Activated CD4-positive, alpha-beta T cell treated with anti-CD3 and anti-CD28 coated beads, Interleukin-2, amount 50 U/mL, for 16 hours (primary cell): ENCODE measurements around the gene WDR44.
"Not testable (repeated sequence)": the region's sequence is repeated elsewhere in the genome, so short reads cannot be mapped to it uniquely, and the experiment has no call there.

ENCODE experiments used
- DNase-seq: peaks from one replicate; pipeline ENCODE4 v3.0.0-alpha.2; 2020

WDR44 gene

DNA sequence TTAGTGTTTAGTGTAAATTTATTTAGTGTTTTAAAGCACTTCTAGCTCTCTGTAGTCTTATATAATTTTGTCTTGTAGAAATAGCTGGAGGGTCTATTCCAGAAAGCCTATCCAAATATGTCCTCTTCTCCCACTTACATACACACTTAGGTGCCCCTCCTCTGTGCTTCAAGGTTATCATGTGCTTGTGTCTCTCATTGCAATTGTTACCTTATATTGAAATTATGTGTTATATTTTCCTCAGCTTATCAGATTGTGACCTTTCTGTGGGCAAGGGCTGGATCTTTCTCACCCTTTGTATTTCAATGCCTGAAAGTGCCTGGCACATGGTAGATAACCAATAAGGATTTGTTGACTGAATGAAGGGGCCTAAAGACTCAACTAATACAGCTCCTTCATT is 18.4 kb downstream of the WDR44 start:
- no peak for DNase-seq

DNA sequence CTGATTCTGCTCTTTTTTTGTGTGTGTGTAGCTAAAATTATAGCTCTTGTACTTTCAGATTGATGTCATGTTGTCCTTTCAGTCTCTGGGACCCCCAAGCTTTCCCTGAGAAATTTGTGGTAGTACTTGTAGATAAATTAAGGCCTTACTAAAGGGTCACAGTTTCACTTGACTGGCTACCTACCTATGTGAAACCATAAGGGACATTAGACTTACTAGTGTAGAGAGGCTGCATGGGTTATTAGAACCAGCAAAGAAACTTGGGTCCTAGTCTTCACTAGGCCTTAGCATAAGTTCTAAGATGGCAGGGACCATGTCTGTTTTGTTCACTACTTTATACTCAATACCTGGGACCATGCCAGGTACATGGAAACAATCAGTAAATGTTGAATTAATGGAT is 21.4 kb downstream of the WDR44 start:
- no peak for DNase-seq

DNA sequence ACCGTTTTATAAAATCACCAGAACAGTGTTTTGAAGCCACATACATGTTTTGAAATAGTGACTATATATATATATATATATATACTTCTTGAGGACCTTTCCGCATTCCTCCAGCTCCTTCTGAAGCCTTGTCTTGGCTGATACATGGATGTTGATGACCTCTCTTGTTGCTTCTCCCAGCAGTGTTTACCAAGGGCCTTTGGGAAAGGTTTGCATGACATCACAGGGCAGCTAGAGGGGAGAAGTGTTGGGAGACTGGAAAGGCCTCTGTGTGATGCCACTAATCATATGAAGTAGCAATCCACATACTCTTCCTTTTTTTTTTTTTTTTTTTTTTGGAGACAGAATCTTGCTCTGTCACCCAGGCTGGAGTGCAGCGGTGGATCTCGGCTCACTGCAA is 22.5 kb downstream of the WDR44 start:
- DNase-seq = no peak

DNA sequence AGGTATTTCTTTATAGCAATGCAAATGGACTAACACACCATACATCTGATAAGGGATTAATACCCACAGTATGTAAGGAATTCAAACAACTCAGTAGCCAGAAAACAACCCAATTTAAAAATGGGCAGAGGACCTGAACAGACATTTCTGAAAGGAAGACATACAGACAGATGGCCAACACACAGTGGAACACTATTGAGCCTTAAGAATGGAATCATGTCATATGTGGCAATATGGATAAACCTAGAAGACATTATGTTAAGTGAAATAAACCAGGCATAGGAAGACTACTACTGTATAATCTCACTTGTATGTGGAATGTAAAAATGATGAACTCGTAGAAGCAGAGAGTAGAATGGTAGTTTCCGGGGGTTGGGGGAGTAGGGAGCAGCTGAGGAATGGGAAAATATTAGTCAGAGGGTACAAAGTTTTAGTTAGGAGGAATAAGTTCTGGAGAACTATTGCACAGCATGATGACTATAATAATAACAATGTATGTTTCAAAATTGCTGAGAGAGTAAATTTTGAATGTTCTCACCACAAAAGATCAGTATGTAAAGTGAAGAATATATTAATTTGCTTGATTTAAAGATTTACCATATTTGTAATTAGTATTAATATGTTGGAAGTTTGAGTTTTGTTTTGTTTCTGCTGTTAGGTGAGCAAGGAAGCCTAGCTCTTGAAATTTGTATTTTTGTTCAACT is 25.2 kb downstream of the WDR44 start:
- DNase-seq = no peak

DNA sequence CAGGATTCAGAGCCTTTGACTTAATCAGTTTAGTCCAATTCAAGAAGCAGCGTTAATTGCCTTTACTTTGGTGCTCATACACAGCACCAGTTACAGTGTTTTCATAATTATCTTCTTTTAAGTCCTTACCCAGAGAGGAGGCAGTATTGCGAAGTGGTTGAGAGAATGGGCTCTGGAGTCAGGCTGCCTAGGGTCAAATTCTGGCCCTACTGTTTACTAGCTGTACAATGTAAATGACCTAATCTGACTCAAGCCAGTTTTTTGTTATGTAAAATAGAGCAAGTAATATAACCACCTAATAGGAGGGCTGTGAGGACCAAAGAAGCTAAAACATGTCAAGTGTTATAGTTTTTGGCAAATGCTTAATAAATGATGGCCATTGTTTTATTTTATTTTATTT is 27.6 kb downstream of the WDR44 start:
- DNase-seq = no peak

DNA sequence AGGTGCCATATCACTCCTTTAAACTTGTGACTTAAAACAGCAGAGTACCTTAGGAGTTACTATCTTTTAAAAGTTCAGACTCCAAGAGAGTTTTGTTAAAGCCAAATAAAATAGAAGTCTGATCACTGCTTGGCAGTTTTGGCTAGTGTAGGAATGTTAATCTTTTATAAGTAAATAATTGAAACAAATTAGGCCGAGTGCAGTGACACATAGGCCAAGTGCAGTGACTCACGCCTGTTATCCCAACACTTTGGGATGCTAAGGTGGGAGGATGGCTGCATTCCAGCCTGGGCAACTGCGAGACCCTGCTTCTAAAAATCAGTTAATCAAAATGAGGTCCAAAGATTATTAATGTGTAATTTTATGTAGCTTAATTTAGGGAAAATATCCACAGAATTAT is 37.2 kb downstream of the WDR44 start:
- DNase-seq = no peak

DNA sequence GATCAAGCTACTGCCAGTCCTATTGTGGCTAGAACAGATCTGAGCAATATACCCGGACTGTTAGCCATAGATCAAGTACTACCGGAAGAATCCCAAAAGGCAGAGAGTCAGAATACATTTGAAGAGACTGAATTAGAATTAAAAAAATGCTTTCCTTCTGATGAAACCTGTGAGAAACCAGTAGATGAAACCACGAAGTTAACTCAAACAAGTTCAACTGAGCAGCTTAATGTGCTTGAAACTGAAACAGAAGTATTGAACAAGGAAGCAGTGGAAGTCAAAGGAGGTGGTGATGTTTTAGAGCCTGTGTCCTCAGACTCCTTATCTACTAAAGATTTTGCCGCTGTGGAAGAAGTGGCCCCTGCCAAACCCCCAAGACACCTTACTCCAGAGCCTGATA is 46.8 kb downstream of the WDR44 start:
- no peak for DNase-seq

DNA sequence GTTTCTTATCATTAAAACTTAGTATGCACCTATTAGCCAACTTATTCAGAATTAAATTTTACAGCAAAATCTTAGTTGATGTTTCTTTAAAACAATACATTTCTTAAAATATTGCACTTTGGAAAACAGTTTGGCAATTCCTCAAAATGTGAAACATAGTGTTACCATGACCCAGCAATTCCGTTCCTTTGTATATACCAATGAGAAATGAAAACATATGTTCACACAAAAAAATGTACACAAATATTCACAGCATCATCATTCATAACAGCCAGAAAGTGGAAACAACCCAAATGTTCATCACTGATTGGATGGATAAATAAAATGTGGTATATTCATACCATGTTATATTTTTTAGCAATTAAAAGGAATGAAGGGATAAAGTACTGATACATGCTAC is 50.2 kb downstream of the WDR44 start:
- no peak for DNase-seq

DNA sequence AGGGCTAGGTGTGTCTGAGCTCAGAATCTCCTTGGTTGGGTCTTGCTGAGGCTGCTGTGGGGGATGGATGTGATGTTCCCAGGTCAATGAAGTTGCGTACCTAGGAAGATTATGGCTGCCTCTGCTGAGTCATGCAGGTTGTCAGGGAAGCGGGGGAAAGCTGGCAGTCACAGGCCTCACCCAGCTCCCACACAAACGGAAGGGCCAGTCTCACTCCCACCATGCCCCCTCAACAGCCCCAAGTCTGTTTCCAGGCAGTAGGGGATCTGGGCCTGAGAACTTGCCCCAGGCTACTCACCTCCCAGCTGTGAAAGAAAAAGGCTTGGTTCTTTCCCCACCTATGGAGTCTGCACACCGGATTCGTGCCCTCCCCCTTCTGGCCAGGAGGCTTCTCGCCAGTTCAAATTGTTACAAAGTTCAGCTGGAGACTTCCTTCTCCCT is 72.9 kb downstream of the WDR44 start:
- no peak for DNase-seq

DNA sequence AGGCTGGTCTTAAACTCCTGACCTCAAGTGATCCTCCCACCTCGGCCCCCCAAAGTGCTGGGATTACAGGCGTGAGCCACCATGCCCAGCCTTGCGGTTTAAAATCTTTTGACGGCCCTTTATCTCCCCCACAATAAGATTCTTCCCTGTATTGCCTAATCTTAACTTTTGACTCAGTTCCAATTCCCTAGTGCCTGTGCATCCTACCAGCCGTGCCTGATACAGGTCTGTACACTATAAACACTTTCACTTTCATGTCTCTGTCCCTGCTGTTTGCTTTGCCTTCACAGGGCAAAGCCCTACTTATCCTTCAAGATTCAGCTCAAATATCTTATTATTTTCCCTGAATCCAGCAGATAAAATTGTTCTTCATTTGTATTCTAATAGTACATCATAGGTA is 74.6 kb downstream of the WDR44 start:
- DNase-seq = peak; percentile 2

DNA sequence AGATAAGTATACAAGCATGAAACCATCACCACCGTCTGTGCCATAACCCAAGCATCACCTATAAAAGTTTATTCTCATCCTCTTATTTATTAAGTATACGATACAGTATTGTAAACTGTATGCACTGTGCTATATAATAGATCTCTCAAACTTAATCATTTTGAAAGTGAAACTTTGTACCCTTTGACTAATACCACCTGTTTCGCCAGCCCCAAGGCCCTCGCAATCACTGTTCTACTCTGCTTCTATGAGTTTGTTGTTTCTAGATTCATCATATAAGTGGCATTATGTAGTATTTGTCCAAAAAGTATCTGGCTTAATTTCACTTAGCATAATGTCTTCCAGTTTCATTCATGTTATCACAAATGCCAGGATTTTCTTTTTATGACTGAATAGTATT is 77.7 kb downstream of the WDR44 start:
- DNase-seq = peak; percentile 73

DNA sequence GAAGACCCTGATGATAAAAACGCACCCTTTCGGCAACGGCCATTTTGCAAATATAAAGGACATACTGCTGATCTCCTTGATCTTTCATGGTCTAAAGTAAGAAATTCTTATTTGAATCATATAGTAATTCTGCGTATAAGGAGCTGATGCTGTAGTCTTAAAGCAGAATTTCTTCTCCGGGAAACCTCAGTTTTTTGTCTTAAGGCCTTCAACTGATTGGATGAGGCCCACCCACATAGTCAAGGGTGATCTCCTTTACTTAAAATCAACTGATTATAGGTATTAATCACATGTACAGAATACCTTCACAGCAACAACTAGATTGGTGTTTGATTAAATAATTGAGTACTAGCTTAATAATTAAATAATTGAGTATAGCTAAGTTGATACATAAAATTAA is 86.9 kb downstream of the WDR44 start:
- no peak for DNase-seq

DNA sequence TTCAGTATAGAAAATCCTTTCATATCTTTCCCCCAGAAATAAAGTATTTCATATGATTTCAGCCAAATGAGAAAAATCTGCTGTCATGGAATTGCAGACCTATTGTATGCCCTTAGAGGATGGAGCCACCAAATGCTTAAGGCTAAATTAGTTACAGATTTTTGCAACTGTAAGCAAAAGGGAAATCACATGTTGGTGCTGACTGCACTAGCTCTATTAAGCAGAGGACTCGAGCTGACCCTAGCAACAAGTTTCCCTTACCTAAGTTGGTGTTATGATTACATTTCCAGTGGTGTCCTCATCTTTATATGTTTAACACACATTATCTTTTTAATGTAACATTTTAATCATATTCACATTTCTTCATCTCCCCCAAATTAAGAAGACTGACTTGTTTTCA is 91.4 kb downstream of the WDR44 start:
- no peak for DNase-seq

DNA sequence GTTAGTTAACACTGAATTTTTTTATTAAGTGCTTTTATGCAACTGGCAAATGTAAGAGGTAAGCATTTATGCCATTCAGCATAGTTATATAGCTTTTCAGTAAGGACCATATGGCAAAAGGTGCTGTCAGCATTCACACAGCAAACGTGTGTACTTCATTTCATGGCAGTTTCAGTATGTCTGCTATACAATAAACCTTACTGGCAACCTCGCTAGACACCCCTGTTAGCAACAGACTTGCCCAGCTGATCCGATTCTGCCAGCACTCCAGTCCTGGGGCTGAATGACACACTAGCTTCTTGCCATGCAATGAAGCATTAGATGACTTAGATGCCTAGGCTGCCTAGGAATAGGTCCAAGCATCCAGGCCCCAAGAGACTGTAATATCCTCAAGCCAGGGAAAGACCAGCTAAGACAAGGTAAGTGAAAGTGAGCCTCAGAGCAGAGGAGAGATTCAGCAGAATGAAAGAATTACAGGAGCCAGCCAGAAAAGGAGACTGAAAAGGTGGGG is 102.4 kb downstream of the WDR44 start:
- no peak for DNase-seq

DNA sequence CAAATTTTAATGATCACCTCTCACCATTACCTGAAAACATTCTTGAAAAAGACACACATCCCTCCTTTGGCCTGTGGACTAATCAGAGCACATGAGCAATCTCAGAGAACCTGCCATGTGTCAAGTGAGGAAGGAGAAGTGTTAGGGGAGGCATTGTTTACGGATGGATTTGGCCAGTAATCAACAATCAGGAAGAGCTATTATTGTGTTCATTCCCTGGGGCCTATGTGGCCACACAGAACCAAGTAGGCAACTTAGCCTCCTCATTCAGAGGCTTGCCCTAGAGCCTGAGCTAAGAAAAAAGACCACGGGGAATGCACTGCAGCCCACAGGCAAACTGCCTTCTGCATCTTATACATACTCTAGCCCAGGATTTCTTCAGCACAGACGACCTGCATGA is 109.1 kb downstream of the WDR44 start:
- DNase-seq = no peak

DNA sequence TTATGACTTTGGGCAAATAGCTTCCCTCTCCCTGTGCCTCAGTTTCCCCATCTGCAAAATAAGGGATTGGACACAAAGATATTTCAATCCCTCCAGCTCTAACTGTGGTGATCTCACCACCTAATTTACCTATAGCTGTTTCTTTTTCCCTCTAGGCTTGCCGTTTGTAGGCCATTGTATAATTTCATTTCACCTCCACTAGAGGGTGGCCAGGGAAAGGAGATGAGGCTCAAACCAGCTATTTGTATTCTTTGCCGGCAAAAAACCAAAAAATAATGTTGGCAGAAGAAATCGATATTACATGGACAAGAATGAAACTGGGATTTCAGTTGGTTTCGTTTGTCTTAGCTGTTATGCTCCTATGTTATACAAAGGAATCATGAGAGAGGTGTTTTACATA is 113.6 kb downstream of the WDR44 start:
- peak; percentile 29 for DNase-seq

DNA sequence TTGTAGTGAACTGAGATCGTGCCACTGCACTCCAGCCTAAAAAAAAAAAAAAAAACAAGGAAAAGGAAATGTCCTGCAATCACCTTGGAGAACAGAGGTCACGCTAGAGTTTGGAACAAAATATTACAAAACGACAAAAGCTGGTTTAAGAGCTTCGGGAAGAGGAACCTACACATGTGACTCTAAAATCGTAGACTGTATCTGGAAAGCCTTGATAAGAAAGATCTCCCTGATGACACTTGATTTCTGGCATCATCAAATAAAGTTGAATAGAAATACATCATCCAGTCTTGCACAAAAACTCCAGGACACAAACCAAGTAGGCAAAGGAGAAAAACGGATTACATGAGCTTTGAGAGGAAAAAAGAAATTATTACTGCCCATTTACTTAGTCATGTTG is 118.6 kb downstream of the WDR44 start:
- DNase-seq = no peak

DNA sequence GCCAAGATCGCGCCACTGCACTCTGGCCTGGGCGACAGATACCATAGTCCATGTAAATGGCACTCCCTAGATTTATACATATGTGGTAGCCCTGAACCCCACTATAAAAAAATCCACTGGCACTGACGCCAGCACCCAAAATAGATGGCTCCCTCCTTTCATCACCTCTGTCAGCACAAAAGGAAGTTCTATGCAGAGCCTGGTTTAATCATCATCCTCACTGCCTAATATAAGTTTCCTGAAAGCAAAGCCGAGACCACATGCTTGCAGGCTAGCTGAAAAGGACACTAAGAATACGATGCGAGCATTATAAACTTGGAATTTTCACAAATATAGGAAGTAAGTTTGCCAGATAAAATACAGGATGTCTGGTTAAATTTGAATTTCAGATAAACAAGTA is 122.2 kb downstream of the WDR44 start:
- no peak for DNase-seq

DNA sequence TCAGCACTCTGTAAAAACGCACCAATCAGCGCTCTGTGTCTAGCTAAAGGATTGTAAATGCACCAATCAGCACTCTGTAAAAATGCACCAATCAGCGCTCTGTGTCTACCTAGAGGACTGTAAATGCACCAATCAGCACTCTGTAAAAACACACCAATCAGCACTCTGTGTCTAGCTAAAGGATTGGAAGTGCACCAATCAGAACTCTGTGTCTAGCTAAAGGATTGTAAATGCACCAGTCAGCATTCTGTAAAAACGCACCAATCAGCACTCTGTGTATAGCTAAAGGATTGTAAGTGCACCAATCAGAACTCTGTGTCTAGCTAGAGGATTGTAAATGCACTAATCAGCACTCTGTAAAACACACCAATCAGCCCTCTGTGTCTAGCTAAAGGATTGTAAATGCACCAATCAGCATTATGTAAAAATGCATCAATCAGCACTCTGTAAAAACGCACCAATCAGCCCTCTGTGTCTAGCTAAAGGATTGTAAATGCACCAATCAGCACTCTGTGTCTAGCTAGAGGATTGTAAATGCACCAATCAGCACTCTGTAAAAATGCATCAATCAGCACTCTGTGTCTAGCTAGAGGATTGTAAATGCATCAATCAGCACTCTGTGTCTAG is 124.9 kb downstream of the WDR44 start:
- DNase-seq = not testable (repeated sequence)

DNA sequence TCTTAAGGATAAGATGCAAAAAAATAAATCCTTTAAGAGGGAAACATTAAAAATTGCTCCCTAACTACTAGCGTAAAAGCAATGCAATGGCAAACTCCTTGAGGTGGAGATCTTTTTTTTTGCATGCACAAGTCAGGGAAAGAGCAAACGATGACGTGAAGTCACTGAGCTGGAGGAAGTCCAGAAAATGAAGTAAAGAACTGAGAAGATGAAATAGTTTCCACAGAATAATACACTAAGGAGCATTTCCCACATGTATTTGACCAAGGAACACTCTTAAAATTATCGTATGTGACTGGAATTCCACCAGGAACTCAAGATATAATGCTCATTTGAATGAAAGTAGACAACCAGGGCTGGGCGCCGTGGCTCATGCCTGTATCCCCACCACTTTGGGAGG is 128.7 kb downstream of the WDR44 start:
- no peak for DNase-seq

DNA sequence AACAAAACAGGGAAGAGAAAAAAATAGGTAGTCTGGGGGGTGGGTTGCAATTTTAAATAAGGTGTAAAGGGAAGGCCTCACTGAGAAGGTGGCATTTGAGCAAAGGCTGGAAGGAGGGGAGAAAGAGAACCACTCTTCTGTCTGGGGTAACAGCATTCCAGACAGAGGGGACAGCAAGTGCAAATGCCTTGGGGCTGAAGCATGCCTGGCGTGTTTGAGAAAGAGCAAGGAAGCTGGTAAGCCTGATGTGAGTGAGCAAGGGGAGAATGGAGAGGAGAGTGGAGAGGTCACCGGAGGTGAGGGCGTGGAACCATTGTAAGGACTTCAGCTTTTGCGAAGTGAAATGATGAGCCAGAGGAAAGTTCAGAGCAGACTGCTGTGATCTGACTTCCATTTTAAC is 130.0 kb downstream of the WDR44 start:
- DNase-seq = no peak

DNA sequence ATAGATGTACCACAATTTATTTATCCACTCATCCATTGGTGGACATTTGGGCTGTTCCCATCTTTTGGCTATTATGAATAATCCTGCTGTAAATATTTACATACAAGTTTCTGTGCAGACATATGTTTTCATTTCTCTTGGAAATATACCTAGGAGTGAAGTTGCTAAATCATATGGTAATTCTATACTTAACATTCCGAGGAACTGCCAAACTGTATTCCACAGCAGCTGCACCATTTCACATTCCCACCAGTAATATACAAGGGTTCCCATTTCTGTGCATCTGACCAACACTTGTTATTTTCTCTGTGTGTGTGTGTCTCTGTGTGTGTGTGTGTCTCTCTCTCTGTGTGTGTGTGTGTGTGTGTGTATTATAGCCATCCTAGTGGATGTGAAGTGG is 134.3 kb downstream of the WDR44 start:
- no peak for DNase-seq

DNA sequence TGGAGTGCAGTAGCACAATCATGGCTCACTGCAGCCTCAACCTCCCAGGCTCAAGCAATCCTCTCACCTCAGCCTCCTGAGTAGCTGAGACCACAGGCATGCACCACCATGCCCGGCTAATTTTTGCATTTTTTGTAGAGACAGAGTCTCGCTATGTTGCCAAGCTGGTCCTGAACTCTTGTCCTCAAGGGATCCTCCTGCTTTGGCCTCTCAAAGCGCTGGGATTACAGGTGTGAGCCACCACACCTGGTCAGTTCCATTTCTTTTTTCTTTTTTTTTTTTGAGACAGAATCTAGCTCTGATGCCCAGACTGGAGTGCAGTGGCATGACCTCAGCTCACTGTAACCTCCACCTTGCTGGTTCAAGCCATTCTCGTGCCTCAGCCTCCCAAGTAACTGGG is 136.5 kb downstream of the WDR44 start:
- DNase-seq = not testable (repeated sequence)

DNA sequence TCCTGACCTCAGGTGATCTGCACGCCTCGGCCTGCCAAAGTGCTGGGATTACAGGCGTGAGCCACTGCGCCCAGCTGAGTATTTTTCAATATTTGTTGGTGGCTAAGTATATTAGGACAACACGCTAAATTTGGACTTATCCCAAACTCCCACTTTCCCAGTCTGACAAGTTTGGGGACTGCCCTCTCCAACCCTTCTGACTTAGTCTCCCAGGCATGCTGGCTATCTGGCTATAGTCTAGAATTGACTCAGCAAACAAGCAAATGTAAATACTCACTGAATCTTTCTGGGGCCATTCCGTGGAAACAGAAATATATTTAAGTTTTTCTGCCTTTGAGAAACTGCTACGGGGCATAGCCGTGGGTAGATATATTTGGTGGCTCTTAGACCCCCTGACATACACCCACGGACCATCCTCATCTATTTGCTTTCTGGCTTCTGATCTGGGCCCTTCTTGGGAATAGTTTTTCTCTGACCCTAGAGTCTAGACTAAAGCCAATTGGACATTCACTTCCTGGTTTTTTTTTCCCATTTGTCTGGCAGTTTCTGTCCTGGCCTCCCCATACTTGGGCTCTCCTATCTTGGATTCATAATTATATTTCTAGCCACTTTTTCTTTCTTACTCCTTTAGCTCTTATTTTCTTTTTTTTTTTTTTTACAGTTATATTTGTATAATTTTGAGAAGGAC is 138.5 kb downstream of the WDR44 start:
- no peak for DNase-seq
